Central memory CD4-positive, alpha-beta T cell (primary cell): Measurements from ENCODE around the gene FAM89A.
"Not testable (repeated sequence)": the region's sequence is repeated elsewhere in the genome, so short reads cannot be mapped to it uniquely, and the experiment has no call there.

Experiments used
- DNase-seq: peaks from one replicate; pipeline ENCODE4 v3.0.0; 2022

The FAM89A gene

GRCh38 chr1:230986976-230987375 is 53.1 kb downstream of the FAM89A start:
- no peak for DNase-seq

DNA sequence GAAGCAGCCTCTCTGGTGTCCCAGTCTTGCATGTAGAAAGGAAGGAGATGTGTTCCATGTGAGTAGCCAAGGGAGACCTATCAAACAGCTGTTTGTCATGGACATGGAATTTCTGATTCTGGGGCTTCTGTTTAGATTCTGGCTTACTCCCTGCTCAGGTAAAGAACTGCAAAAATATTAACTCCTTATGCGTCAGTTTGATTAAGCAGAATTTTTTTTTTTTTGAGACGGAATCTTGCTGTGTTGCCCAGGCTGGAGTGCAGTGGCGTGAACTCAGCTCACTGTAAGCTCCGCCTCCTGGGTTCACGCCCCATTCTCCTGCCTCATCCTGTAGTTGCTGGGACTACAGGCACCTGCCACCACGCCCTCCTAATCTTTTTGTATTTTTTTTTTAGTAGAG is 54.3 kb downstream of the FAM89A start:
- DNase-seq = no peak

GRCh38 chr1:230984622-230985515 is 55.2 kb downstream of the FAM89A start:
- not testable (repeated sequence) for DNase-seq

- DNase-seq = no peak
These were observed 56.2 kb downstream of the FAM89A start for GRCh38 chr1:230983811-230984210.

DNA sequence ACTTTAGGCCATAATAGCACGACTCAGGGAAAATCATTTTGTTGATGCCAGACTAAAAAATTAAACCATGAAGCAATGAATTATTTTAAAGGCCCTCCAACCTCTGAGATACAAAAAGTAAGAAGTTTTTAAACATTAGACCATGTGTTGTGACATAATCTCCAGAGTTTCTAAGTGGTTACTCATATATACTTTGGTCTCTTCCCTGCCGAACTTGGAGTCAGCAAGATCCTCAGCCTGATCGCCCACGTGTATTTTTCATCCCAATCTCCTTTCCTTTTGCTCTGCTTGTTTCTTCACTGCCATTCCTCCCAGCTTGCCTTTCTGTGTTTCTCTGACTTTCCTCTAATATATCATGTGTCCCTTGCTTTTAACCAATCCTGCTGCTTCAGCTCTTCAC is 57.4 kb downstream of the FAM89A start:
- no peak for DNase-seq

DNA sequence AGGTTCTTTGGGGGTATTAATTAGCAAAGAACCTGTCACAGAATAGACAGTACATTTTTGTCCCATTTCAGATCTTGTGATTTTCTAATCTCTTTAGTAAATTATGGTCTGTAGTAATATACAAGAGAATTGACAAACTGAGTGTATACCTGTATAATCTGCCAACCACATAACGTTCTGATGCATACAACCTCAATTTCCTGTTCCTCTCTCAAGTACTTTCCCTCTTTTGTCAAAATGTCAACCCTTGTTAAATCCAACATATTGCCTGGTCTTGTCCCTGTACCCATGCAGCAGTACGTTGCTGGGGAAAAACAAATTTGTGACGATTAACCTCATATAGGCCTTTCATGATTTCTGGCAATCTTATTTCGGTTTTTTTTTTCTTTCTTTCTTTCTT is 60.1 kb downstream of the FAM89A start:
- peak; percentile 41 for DNase-seq

DNA sequence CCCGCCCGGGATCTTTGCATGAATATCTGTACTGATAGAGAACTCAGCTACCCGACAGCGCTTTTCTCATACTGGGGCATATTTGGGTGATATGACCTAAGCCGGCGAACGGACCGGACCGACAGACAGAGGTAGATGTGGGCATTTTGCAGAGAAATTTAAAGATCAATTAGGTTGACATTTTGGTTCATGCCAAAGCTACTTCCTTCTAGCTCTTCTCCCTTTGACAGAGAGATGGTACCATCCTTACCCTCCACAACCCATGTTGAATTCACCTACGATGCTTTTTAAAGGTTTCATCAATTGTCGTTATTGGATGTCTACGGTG is 60.7 kb downstream of the FAM89A start:
- peak; percentile 21 for DNase-seq

- DNase-seq = peak; percentile 97
These were observed 61.3 kb downstream of the FAM89A start, which contains the start of the genes ARV1 and TTC13 for GRCh38 chr1:230978491-230979388. ARV1 (plus strand) TSS chr1:230979094; CDS start chr1:230979106, 12 bp downstream. TTC13 (minus strand) TSS chr1:230978861; CDS start chr1:230978830, 31 bp downstream.

- DNase-seq = no peak
These were observed 62.1 kb downstream of the FAM89A start for GRCh38 chr1:230977761-230978490.

DNA sequence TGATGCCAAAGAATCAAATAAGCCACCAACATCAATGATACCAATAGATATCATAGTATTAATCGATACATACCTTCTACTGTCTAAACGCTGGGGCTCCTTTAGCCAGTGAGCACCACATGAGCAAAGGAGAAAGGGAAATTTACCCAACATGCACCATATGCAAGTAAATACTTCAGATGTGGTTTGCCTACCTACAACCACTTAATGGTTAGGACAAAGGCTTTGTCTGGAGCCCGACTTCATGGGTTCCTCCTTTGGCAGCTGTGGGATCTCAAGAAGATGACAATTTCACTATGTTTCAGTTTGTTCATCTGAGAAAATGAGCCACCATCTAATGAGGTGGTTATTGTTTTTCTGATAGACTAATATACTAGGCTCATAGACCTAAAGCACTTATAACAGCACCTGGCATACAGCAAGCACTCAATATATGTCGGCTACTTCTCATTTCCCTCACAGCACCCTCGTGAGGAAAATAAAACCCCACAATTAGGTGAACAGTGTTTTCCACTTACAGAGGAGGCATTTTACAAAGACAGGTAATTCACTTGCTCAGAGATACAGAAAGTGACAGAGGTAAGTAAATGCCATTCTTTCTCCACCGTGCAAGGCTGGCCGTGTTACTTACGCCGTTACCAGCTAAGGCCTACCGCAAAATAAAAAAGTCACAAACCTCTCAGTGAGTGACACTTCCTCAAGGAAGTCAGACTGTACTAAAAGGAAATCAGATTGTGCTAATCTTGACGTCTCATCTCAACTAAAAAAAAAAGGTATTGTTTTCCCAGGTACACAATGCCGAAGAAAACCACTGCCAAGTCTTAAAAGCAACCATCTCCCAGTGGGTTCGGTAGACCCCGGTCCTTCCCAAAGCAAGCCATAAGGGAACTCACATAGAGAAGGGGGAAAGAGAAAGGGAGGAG is 63.0 kb downstream of the FAM89A start:
- DNase-seq = peak; percentile 76

DNA sequence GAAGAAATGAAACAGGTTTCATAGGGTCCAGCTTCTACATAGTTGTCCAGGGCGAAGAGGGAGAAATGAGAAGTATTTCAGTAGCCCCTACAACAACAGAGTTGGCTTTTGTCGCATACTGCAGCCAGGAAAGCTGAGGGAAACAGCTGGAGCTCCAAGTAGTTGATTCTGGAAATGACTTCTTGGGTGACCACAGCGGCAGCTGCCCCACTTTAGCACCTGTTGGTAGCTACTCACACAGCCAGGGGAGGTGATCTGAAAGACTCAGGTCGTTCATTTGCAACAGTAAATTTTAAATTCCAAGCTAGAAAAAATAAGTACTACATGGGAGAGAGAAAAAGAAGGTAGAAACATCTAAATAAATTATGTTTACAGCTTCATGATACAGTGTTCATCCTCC is 63.7 kb downstream of the FAM89A start:
- DNase-seq = no peak

GRCh38 chr1:230975636-230976035 is 64.4 kb downstream of the FAM89A start:
- no peak for DNase-seq

GRCh38 chr1:230972855-230973271 is 67.2 kb downstream of the FAM89A start:
- peak; percentile 84 for DNase-seq

DNA sequence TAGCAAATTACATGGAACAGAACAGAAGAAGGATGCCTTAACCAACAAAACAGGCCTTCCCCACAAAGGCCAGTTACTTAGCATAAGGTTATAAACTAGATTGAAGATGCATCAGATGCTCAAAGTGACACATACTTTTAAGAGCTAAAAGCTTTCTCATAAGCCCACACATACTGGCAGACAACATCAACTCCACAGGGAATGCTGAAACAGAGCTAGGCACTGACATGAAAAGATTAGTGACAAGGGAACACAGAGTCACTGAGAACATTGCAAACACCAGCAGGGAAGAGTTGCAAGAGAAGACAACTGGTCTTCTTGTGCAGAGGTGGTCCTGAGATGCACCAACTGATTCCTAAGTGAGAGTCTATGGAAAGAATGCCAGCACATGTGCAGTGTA is 68.3 kb downstream of the FAM89A start:
- no peak for DNase-seq

- no peak for DNase-seq
These were observed 69.6 kb downstream of the FAM89A start for GRCh38 chr1:230970432-230970831.
